NCI-H526 treated with DMSO at 0.1 percent for 48 hours (cell line): ENCODE measurements around the gene BAZ2A.
"Not testable (repeated sequence)": the region's sequence is repeated elsewhere in the genome, so short reads cannot be mapped to it uniquely, and the experiment has no call there.

ENCODE experiments used
- DNase-seq: peaks from one replicate; lab custom pipeline; 2025; lab: John Stamatoyannopoulos, UW

The BAZ2A gene

DNA sequence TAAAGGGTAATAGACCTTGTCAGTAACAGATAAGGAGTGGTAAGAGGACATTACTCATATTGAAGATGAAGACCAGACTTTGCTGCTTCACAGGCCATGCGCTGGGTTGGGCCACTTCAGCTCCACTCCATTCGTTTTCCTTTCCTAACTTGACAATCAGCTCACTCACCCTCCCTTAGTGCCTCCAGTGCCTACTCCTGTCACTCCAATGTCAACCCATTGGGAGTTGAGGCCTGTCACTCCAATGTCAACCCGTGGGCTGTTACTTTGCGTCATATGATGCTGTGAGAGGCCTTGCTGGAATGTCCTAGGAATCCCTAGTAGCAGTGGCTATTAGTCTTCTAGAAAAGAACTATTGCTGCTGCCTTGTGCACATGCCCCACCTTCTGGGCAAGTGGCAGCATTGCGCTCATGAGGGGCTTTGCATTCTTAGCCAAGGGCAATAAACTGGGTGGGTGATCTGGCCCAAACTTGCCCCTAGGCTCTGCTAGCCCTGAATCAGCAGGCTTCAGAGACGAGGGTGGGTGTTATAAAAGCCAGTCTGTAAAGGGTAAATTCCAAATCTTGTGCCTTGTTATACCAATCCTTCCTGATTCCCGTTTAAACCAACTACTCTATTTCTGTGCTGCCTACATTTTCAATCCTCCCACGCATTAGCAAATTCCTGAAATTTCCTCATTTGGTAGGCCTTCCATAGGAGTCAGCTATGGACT is 36.1 kb downstream of the BAZ2A start:
- DNase-seq, result peak; percentile 36

DNA sequence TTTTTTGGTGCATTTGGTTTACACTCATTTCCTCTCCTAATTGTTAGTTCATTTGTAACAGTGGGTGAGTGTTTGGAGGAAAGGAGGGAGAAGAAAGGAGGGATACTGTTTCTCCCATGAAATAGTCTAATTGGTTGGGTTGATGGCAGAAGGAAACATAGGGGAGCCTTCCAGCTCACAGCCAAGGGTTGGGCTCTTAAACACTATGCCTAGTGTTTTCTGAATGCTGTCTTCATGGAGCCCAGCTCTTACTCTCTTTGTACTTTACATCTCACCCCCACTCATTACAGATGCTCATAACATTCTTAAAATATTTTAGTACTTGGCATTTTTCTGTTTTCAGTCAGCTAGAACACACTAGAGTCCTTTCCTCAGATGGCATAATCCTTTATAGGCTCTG is 38.2 kb downstream of the BAZ2A start:
- no peak for DNase-seq

DNA sequence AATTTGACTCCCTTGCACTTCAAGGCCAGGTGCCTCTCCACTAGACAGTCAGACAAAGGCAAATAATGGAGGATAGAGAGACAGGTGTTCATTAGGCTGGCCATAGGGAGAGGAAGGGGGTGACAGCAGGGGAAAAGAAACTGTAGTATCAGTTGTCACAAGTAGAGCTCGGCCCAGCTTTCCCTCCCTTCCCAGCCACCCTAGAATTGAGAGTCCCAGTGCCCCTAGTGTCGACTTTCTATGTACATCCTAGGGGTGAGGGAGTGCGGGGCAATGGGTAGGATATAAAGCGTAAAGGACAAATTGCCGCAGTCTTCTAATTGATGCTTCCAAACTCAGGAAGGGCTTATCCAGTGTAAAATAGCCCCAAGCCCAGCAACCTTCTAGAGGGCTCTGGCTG is 39.0 kb downstream of the BAZ2A start:
- DNase-seq, result peak; percentile 49

- DNase-seq, result no peak
Measured at GRCh38 chr12:56590237-56590830, 39.8 kb downstream of the BAZ2A start.

GRCh38 chr12:56589783-56590182 is 40.3 kb downstream of the BAZ2A start:
- DNase-seq, result no peak

- DNase-seq, result no peak
Measured at GRCh38 chr12:56585098-56585497, 45.0 kb downstream of the BAZ2A start.

DNA sequence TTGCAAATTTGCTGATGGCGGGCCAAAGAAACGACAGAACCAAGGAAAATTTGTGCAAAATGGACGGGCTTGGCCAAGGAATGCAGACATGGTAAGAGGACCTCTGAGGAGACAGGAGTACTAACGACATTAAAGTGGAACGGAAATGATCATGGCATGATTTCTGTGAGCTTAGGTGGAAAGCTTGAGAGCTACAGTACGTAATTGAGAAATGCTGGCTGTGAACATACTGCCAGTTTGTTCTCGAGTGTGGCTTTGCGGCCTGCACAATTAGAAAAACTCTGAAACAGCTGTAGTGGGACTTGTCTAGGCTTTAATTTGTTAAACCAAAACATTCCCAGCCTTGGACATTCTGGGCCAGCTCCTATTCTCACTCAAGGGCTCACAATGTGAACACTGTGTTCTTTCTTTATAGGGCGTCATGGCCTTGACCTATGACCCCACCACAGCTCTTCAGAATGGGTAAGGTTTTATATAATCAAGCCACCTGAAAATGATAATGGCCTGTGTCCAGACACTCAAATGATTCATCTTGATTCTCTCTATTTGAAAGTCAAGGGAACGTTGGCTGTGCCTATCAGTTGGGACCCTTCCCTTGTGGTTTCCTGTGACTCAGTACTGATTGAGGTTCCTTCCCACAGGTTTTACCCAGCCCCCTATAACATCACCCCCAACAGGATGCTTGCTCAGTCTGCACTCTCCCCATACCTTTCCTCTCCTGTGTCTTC is 48.5 kb downstream of the BAZ2A start:
- DNase-seq, result no peak

GRCh38 chr12:56578983-56579546 is 51.1 kb downstream of the BAZ2A start:
- no peak for DNase-seq

DNA sequence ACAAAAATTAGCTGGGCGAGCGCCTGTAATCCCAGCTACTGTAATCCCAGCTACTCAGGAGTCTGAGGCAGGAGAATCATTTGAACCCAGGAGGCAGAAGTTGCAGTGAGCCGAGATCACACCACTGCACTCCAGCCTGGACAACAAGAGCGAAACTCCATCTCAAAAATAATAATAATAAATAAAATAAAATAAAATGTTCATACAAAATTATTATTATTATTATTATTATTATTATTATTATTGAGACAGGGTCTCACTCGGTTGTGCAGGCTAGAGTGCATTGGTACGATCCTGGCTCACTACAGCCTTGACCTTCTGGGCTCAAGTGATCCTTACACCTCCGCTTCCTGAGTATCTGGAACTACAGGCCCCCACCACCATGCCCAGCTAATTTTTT is 52.9 kb downstream of the BAZ2A start:
- DNase-seq, result not testable (repeated sequence)

DNA sequence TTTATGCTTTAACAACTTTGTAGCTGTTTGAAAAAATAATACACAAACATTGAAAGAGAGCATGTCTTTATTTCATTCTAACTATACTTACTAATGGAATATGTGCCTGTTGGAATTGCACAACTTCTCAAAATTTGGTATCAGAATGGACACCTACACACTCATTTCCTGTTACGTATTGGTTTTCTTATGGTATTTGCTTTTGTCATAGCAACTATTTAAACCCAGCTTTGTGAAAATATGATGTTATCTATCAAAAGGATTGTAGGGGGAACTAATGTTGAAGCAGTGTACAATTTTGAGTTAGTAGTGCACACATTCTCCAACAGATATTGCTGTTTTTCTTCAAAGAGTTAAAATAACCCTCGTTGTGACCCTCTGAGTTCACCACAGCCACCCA is 55.9 kb downstream of the BAZ2A start:
- no peak for DNase-seq

GRCh38 chr12:56572288-56572687 is 57.8 kb downstream of the BAZ2A start:
- no peak for DNase-seq

GRCh38 chr12:56571121-56571520 is 59.0 kb downstream of the BAZ2A start:
- no peak for DNase-seq

DNA sequence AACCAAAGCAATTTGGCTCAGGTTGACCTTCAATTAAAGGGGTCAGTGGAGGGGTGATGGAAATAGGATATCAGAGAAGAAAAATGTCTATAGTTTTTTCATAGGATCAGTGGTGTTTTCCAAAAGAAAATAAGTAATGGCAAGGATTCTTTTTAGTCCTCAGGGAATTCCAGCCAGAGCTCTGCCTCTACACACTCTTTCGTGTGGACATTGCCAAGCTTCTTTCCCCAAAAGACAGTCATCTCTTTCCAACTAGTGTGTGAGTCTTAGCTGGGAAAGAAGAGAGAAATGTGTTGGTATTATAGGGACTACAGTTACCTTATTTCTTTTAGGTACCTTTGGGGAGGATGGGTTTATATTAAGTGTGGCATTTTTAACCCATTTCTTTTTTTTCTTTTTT is 62.0 kb downstream of the BAZ2A start:
- DNase-seq, result no peak

DNA sequence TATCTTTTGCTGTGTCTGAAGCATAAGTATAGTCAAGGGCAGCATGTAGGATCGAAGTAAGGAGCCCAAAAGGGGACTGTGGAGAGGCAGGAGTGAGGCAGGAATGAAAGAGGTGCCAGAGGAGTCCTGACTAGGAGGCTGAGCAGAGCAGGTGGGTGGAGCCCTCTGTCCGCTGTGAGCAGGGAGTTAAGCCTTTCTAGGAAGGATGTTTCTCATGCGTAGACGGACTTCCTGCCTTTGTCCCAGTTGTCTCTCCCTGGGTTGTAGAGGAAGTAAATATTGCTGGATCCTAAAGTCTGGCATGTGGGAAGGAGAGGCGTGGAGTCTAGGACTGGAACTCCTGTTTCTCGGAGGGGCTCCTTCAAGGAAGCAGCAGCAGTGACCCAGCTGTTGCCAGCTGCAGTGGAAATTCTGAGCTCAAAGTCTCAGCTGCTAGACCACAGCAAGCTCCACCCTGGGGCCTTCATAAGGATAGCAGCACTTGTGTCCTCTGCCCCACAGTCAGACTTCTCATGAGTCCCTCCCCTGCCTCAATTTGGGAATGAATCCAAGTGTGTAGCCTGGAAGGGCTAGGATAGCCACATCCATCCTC is 64.5 kb downstream of the BAZ2A start:
- no peak for DNase-seq

- no peak for DNase-seq
Measured at GRCh38 chr12:56551070-56551469, 79.1 kb downstream of the BAZ2A start.

GRCh38 chr12:56546680-56547079 is 83.4 kb downstream of the BAZ2A start:
- DNase-seq, result no peak
